Peyer's patch (tissue), 4 donors: ENCODE measurements around the gene FRAT1.

ENCODE experiments used
- POLR2A ChIP-seq, 2 donors: fragments of 450-650 bp; IDR thresholded peaks; one replicate each; pipeline ENCODE4 v1.5.1; 2017; ENCODE audit warnings: antibody characterized with exemption in 2 of 2, mild to moderate bottlenecking in 2 of 2, moderate library complexity in 2 of 2
- TF ChIP-seq, protein P1 (sequence below), 6 experiments: fragments of 450-650 bp in 4 of 6; fragments of 200-600 bp in 2 of 6; sonication (generic) in 1 of 6; IDR thresholded peaks; one replicate each; pipeline ENCODE4 v1.5.1; 2017 to 2019; ENCODE audit warnings: antibody characterized with exemption in 6 of 6, mild to moderate bottlenecking in 3 of 6, moderate library complexity in 1 of 6

DNA sequence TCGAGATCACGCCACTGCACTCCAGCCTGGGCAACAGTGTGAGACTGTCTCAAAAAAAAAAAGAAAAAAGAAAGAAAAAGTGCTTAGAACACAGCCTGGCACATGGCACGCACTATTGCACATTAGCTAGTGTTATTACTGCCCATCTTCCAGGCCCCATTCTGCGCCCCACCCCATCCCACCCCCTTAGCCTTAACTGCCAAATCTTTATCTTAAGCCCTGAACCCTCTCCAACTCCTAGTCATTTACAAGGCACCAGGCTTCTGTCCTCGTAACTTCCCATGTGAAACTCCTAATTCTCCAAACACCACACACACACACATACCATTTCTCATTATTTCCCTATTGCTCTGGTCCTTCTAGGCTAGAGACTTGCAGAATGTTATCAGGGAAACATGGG, 10.7 kb downstream of the FRAT1 start:
- TF ChIP-seq, protein P1, sequence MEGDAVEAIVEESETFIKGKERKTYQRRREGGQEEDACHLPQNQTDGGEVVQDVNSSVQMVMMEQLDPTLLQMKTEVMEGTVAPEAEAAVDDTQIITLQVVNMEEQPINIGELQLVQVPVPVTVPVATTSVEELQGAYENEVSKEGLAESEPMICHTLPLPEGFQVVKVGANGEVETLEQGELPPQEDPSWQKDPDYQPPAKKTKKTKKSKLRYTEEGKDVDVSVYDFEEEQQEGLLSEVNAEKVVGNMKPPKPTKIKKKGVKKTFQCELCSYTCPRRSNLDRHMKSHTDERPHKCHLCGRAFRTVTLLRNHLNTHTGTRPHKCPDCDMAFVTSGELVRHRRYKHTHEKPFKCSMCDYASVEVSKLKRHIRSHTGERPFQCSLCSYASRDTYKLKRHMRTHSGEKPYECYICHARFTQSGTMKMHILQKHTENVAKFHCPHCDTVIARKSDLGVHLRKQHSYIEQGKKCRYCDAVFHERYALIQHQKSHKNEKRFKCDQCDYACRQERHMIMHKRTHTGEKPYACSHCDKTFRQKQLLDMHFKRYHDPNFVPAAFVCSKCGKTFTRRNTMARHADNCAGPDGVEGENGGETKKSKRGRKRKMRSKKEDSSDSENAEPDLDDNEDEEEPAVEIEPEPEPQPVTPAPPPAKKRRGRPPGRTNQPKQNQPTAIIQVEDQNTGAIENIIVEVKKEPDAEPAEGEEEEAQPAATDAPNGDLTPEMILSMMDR (IDR thresholded peaks at IDR 0.05), result no peak
- TF ChIP-seq POLR2A (IDR thresholded peaks at IDR 0.05), result no peak
